Upper lobe of right lung (tissue), 1 donor: ENCODE data around the gene FAM169A. TPM values are rescaled to one million over a fixed set of nuclear protein-coding genes. Genes with fewer than 3 reads are reported as not detected.
"Not testable (repeated sequence)": the region's sequence is repeated elsewhere in the genome, so short reads cannot be mapped to it uniquely, and the experiment has no call there.

Experiments used
- ATAC-seq: fragments of 200-7000 bp; cut with Tn5 transposase; one replicate; pipeline ENCODE4 v1.9.1; 2020; ENCODE audit warnings: mild to moderate bottlenecking, moderate library complexity
- DNase-seq: peaks from one replicate; pipeline ENCODE4 v3.0.0-alpha.2; 2020
- H3K27ac ChIP-seq: fragments of 200-600 bp; one replicate; pipeline ENCODE4 v1.8.0; 2022
- H3K27me3 ChIP-seq: fragments of 200-600 bp; one replicate; pipeline ENCODE4 v1.8.0; 2022; ENCODE audit warnings: mild to moderate bottlenecking
- H3K36me3 ChIP-seq: fragments of 200-600 bp; one replicate; pipeline ENCODE4 v1.8.0; 2022
- H3K4me1 ChIP-seq: fragments of 200-600 bp; one replicate; pipeline ENCODE4 v1.8.0; 2022
- H3K4me3 ChIP-seq: fragments of 200-600 bp; one replicate; pipeline ENCODE4 v1.8.0; 2022; ENCODE audit warnings: mild to moderate bottlenecking
- H3K9me3 ChIP-seq: fragments of 200-600 bp; one replicate; pipeline ENCODE4 v1.8.0; 2022
- CTCF ChIP-seq: fragments of 200-600 bp; IDR thresholded peaks from one replicate; pipeline ENCODE4 v1.8.0; 2022; ENCODE audit warnings: antibody characterized with exemption
- intact Hi-C: fragments of 100-400 bp; cut with DNase I; formaldehyde crosslinking; loops from one replicate; pipeline ENCODE4 v1.11.0; 2022
- total RNA-seq: library from RNA; stranded (reverse); fragmentation: NEBNext Ultra II Directional; extraction: Animal tissue kit (Norgen Biotek cat#: 25700); gene quantifications from one replicate; pipeline ENCODE4 v1.2.1, GENCODE V29; 2021
- donor health status: DM: no; HTN: yes; CAD: no; lungs with severe emphysema.

The FAM169A gene
- total RNA-seq, 1 donor from 2014 or later: 0.84 TPM

GRCh38 chr5:74765201-74765600 lies 101.0 kb downstream of the FAM169A start:
- no peak for DNase-seq
- TF ChIP-seq CTCF: no peak
- no peak for ATAC-seq
- H3K4me1 ChIP-seq: peaks cover 21% of the 10 kb centered on the region
- intact Hi-C loops: no loop called here
- no peaks in the 10 kb centered on the region for H3K9me3 ChIP-seq
- peaks cover 53% of the 10 kb centered on the region for H3K36me3 ChIP-seq
- H3K27me3 ChIP-seq: no peaks in the 10 kb centered on the region
- H3K27ac ChIP-seq: no peak overlapping the region
- H3K4me3 ChIP-seq: no peak overlapping the region

DNA sequence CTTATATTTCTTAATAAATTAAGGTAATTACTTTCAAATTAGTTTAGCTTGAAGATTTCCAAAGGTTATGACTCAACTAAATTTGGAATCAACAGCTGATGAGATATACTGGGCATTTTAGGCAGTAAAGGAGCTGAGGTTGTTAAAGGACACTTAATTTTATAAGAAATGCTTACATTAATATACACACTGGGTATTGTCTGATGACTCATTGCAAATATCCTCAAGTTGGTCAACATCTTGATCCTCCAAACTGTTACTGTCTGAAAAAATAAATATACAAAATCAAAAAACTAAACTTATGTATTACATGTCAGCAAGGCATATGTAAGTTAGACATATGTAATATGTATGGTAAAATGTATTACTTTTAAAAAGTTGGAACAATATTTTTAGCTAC lies 102.7 kb downstream of the FAM169A start:
- H3K4me1 ChIP-seq: peaks cover 21% of the 10 kb centered on the region

DNA sequence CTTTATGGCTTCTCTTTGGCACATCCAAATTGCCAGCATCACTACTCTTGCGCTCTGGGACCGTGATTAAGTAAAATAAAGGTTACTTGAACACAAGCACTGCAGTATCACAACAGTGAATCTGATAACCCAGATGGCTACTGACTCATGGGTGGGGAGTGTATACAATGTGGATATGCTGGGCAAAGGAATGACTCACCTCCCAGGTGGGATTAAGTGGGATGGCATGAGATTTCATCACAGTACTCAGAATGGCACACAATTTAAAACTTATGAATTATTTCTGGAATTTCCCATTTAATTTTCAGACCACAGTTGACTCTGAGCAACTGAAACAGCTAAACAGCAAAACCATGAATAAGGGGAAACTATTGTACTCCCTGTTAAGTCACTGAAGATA lies 103.6 kb downstream of the FAM169A start:
- Histone ChIP-seq H3K9me3 (no peaks in the 10 kb centered on the region), H3K36me3 (peaks cover 58% of the 10 kb centered on the region), H3K27me3 (no peaks in the 10 kb centered on the region), H3K27ac (no peak overlapping the region), H3K4me3 (no peak overlapping the region), H3K4me1 (peaks cover 14% of the 10 kb centered on the region)
- no peak for DNase-seq
- no peak for TF ChIP-seq CTCF
- intact Hi-C loops: no loop called here
- ATAC-seq: no peak

More for the DNA sequence above, 102.7 kb downstream of the FAM169A start:
- TF ChIP-seq CTCF: no peak
- Histone ChIP-seq H3K27ac (no peak overlapping the region), H3K36me3 (peaks cover 49% of the 10 kb centered on the region), H3K27me3 (no peaks in the 10 kb centered on the region), H3K9me3 (no peaks in the 10 kb centered on the region), H3K4me3 (no peak overlapping the region)
- ATAC-seq (no peak), DNase-seq (no peak)
- intact Hi-C loops: no loop called here

DNA sequence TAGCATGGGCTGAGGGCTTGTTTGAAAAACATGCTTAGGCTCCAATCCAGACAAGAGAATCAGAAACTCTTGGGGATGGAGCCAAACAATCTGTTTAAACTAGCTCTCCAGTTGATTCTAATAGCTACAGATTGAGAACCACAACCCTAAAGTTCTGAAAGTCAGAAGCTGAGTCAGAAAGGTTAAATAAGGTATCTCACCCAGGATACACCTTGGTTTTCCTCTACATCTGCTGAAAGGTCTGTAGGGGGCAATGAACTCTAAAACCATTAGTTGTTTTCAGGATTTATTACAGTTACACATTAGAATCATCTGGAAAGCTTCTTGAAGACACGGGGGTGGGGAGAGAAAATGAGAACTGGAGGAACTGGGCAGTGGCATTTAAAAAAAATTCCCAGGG lies 104.9 kb downstream of the FAM169A start:
- Histone ChIP-seq H3K4me1 (peaks cover 14% of the 10 kb centered on the region), H3K27ac (no peak overlapping the region), H3K9me3 (no peaks in the 10 kb centered on the region), H3K4me3 (no peak overlapping the region), H3K27me3 (no peaks in the 10 kb centered on the region), H3K36me3 (peaks cover 72% of the 10 kb centered on the region)
- TF ChIP-seq CTCF: no peak
- ATAC-seq (no peak), DNase-seq (no peak)
- intact Hi-C loops: no loop called here

DNA sequence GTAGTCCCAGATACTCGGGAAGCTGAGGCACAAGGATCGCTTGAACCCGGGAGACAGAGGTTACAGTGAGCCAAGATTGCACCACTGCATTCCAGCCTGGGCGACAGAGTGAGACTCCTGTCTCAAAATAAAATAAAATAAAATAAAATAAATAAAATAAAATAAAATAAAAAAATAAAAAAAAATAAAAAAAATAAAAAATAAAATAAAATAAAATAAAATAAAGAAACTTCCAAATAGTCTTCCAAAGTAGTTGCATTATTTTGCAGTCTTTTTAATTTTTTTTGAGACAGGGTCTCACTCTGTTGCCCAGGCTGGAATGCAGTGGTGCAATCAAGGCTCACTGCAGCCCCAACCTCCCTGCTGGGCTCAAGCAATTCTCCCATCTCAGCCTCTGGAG lies 117.4 kb downstream of the FAM169A start:
- intact Hi-C loops, ATAC-seq, H3K9me3 ChIP-seq, H3K27ac ChIP-seq, DNase-seq, H3K27me3 ChIP-seq, H3K4me1 ChIP-seq, H3K4me3 ChIP-seq: not testable (repeated sequence)
- peaks cover 76% of the 10 kb centered on the region for H3K36me3 ChIP-seq

GRCh38 chr5:74738406-74738805 lies 127.8 kb downstream of the FAM169A start:
- Histone ChIP-seq H3K9me3 (no peaks in the 10 kb centered on the region), H3K4me3 (no peak overlapping the region), H3K4me1 (no peaks in the 10 kb centered on the region), H3K36me3 (peaks cover 75% of the 10 kb centered on the region), H3K27me3 (no peaks in the 10 kb centered on the region), H3K27ac (no peak overlapping the region)
- no peak for ATAC-seq
- DNase-seq: no peak
- no peak for TF ChIP-seq CTCF
- intact Hi-C loops: no loop called here
